Activated CD8-positive, alpha-beta memory T cell treated with anti-CD3 and anti-CD28 coated beads for 1 hour (primary cell): Measurements from ENCODE around the gene CYS1.
"Not testable (repeated sequence)": the region's sequence is repeated elsewhere in the genome, so short reads cannot be mapped to it uniquely, and the experiment has no call there.

ENCODE experiments used
- DNase-seq, 2 donors: peaks; one replicate each; pipeline ENCODE4 v3.0.0-alpha.2; 2020; ENCODE audit warnings: low read depth in 1 of 2; ENCODE audit errors: extremely low read depth in 1 of 2

CYS1 gene

GRCh38 chr2:10031886-10032745, 48.1 kb downstream of the CYS1 start:
- DNase-seq = no peak

GRCh38 chr2:10030798-10031197, 49.4 kb downstream of the CYS1 start:
- not testable (repeated sequence) for DNase-seq

GRCh38 chr2:10030311-10030736, 49.9 kb downstream of the CYS1 start:
- no peak for DNase-seq

- no peak for DNase-seq
These were observed 50.4 kb downstream of the CYS1 start for GRCh38 chr2:10029875-10030223.

GRCh38 chr2:10028988-10029874, 51.0 kb downstream of the CYS1 start:
- DNase-seq = no peak

- DNase-seq = no peak
These were observed 51.7 kb downstream of the CYS1 start for GRCh38 chr2:10028407-10028987.

GRCh38 chr2:10027660-10028330, 52.4 kb downstream of the CYS1 start:
- DNase-seq = no peak

GRCh38 chr2:10026940-10027569, 53.2 kb downstream of the CYS1 start:
- no peak for DNase-seq

- DNase-seq = no peak
These were observed 57.1 kb downstream of the CYS1 start for GRCh38 chr2:10022966-10023662.

- no peak for DNase-seq
These were observed 57.8 kb downstream of the CYS1 start for GRCh38 chr2:10022445-10022844.

- no peak for DNase-seq
These were observed 58.2 kb downstream of the CYS1 start for GRCh38 chr2:10022041-10022421.

- DNase-seq = no peak
These were observed 60.4 kb downstream of the CYS1 start for GRCh38 chr2:10019602-10020400.

GRCh38 chr2:10019174-10019573, 61.0 kb downstream of the CYS1 start:
- DNase-seq = no peak

GRCh38 chr2:10017313-10017941, 62.8 kb downstream of the CYS1 start:
- no peak for DNase-seq

- DNase-seq = no peak
These were observed 63.4 kb downstream of the CYS1 start for GRCh38 chr2:10016802-10017258.

- no peak for DNase-seq
These were observed 64.0 kb downstream of the CYS1 start for GRCh38 chr2:10016001-10016801.

- not testable (repeated sequence) for DNase-seq
These were observed 64.7 kb downstream of the CYS1 start for GRCh38 chr2:10015376-10015989.
